ENCODE results near the gene MYO15B.

The MYO15B gene

GRCh38 chr17:75557852-75558665 is 29.5 kb upstream of the MYO15B start:
- Histone ChIP-seq H3K79me2 (ENCODE audit: insufficient read depth, low read length) (no peaks in the 10 kb centered on the region), H4K20me1 (ENCODE audit: insufficient read depth, low read length) (no peaks in the 10 kb centered on the region), H3K9ac (ENCODE audit: low read depth, low read length) (no peak overlapping the region), H3K27me3 (ENCODE audit: insufficient read depth, low read length, poor library complexity) (no peaks in the 10 kb centered on the region), H3K4me1 (ENCODE audit: insufficient read depth, low read length) (no peaks in the 10 kb centered on the region), H3K36me3 (ENCODE audit: insufficient read depth, low read length) (no peaks in the 10 kb centered on the region), H3K9me3 (ENCODE audit: insufficient read depth, low read length, severe bottlenecking) (no peaks in the 10 kb centered on the region), H3K4me2 (ENCODE audit: insufficient read depth, low read length) (no peak overlapping the region), H2AFZ (ENCODE audit: low read depth, low read length) (no peak overlapping the region), H3K4me3 (ENCODE audit: low read depth in 1 of 2, low read length in 2 of 2) (no peak overlapping the region), H3K27ac (ENCODE audit: low read length) (no peak overlapping the region)
- no peak for ATAC-seq (ENCODE audit: insufficient read depth, low read depth)
- no peak for DNase-seq
- TF ChIP-seq EZH2 (IDR thresholded peaks at IDR 0.05; ENCODE audit: borderline replicate concordance, low read depth, low read length, severe bottlenecking) (no peak), CTCF (IDR thresholded peaks at IDR 0.05; ENCODE audit: borderline replicate concordance, extremely low read depth, low read length, poor library complexity, severe bottlenecking) (no peak)

GRCh38 chr17:75558666-75559530 is 28.7 kb upstream of the MYO15B start:
- Histone ChIP-seq H3K4me2 (ENCODE audit: insufficient read depth, low read length) (no peak overlapping the region), H3K27me3 (ENCODE audit: insufficient read depth, low read length, poor library complexity) (no peaks in the 10 kb centered on the region), H3K36me3 (ENCODE audit: insufficient read depth, low read length) (no peaks in the 10 kb centered on the region), H3K27ac (ENCODE audit: low read length) (no peak overlapping the region), H3K79me2 (ENCODE audit: insufficient read depth, low read length) (no peaks in the 10 kb centered on the region), H3K9me3 (ENCODE audit: insufficient read depth, low read length, severe bottlenecking) (no peaks in the 10 kb centered on the region), H3K4me3 (ENCODE audit: low read depth in 1 of 2, low read length in 2 of 2) (no peak overlapping the region), H3K9ac (ENCODE audit: low read depth, low read length) (no peak overlapping the region), H4K20me1 (ENCODE audit: insufficient read depth, low read length) (no peaks in the 10 kb centered on the region), H3K4me1 (ENCODE audit: insufficient read depth, low read length) (no peaks in the 10 kb centered on the region), H2AFZ (ENCODE audit: low read depth, low read length) (no peak overlapping the region)
- ATAC-seq (ENCODE audit: insufficient read depth, low read depth) (no peak), DNase-seq (no peak)
- TF ChIP-seq EZH2 (IDR thresholded peaks at IDR 0.05; ENCODE audit: borderline replicate concordance, low read depth, low read length, severe bottlenecking), result no peak
- TF ChIP-seq CTCF (IDR thresholded peaks at IDR 0.05; ENCODE audit: borderline replicate concordance, extremely low read depth, low read length, poor library complexity, severe bottlenecking), result no peak

- Histone ChIP-seq H3K27ac (ENCODE audit: low read length) (no peak overlapping the region), H3K36me3 (ENCODE audit: insufficient read depth, low read length) (no peaks in the 10 kb centered on the region), H3K4me1 (ENCODE audit: insufficient read depth, low read length) (no peaks in the 10 kb centered on the region), H3K4me3 (ENCODE audit: low read depth in 1 of 2, low read length in 2 of 2) (no peak overlapping the region), H3K9me3 (ENCODE audit: insufficient read depth, low read length, severe bottlenecking) (no peaks in the 10 kb centered on the region), H2AFZ (ENCODE audit: low read depth, low read length) (no peak overlapping the region), H3K27me3 (ENCODE audit: insufficient read depth, low read length, poor library complexity) (no peaks in the 10 kb centered on the region), H4K20me1 (ENCODE audit: insufficient read depth, low read length) (no peaks in the 10 kb centered on the region), H3K4me2 (ENCODE audit: insufficient read depth, low read length) (no peak overlapping the region), H3K79me2 (ENCODE audit: insufficient read depth, low read length) (no peaks in the 10 kb centered on the region), H3K9ac (ENCODE audit: low read depth, low read length) (no peak overlapping the region)
- ATAC-seq (ENCODE audit: insufficient read depth, low read depth) (no peak), DNase-seq (no peak)
- TF ChIP-seq CTCF (IDR thresholded peaks at IDR 0.05; ENCODE audit: borderline replicate concordance, extremely low read depth, low read length, poor library complexity, severe bottlenecking), result no peak
- no peak for TF ChIP-seq EZH2 (IDR thresholded peaks at IDR 0.05; ENCODE audit: borderline replicate concordance, low read depth, low read length, severe bottlenecking)
These were observed 27.6 kb upstream of the MYO15B start for GRCh38 chr17:75559958-75560533.
